OCI-LY1 (cell line): Measurements from ENCODE around the gene CAB39.

Experiments
- H2AFZ ChIP-seq: fragments of 200-600 bp; sonication (generic), shearing (Covaris generic); 2 replicates; pipeline ENCODE4 v1.6.0; 2014; ENCODE audit warnings: antibody characterized with exemption, mild to moderate bottlenecking, low read length
- H3F3A ChIP-seq: fragments of 200-600 bp; sonication (generic), shearing (Covaris generic); 2 replicates; pipeline ENCODE4 v1.6.0; 2014; ENCODE audit warnings: mild to moderate bottlenecking, antibody characterized with exemption, low read length, moderate library complexity; ENCODE audit not compliant: insufficient read depth
- H3K27ac ChIP-seq: fragments of 200-600 bp; sonication (generic); 2 replicates; pipeline ENCODE4 v1.5.1; 2014; ENCODE audit warnings: low read length, mixed run types, mild to moderate bottlenecking, low read depth; ENCODE audit not compliant: poor library complexity, severe bottlenecking
- H3K27me3 ChIP-seq: fragments of 200-600 bp; sonication (generic); 2 replicates; pipeline ENCODE4 v1.6.0; 2014; ENCODE audit warnings: antibody characterized with exemption, mild to moderate bottlenecking, low read length, moderate library complexity; ENCODE audit not compliant: insufficient read depth
- H3K36me3 ChIP-seq: fragments of 200-600 bp; sonication (generic); 2 replicates; pipeline ENCODE4 v1.6.1; 2014; ENCODE audit warnings: mild to moderate bottlenecking, antibody characterized with exemption, low read length, moderate library complexity, mixed read lengths; ENCODE audit not compliant: insufficient read depth
- H3K4me1 ChIP-seq: fragments of 200-600 bp; sonication (generic); 2 replicates; pipeline ENCODE4 v1.5.1; 2014; ENCODE audit warnings: mild to moderate bottlenecking, low read length, moderate library complexity; ENCODE audit not compliant: insufficient read depth, severe bottlenecking
- H3K4me2 ChIP-seq: fragments of 200-600 bp; sonication (generic), shearing (Covaris generic); 2 replicates; pipeline ENCODE4 v1.6.1; 2014; ENCODE audit warnings: low read length
- H3K4me3 ChIP-seq: fragments of 200-600 bp; sonication (generic); 2 replicates; pipeline ENCODE4 v1.5.1; 2014; ENCODE audit warnings: low read length, low read depth, mild to moderate bottlenecking, mixed read lengths; ENCODE audit not compliant: poor library complexity, severe bottlenecking
- H3K79me2 ChIP-seq: fragments of 200-600 bp; shearing (Covaris generic); 2 replicates; pipeline ENCODE4 v1.6.1; 2016; ENCODE audit warnings: mixed run types, low read length, mixed read lengths; ENCODE audit not compliant: insufficient read depth
- H3K9ac ChIP-seq: fragments of 200-600 bp; sonication (generic), shearing (Covaris generic); 2 replicates; pipeline ENCODE4 v1.6.1; 2014; ENCODE audit warnings: mild to moderate bottlenecking, low read length, mixed read lengths
- H3K9me2 ChIP-seq: fragments of 200-600 bp; sonication (generic), shearing (Covaris generic); 2 replicates; pipeline ENCODE4 v1.6.1; 2014; ENCODE audit warnings: low read depth, mild to moderate bottlenecking, low read length, mixed read lengths
- H3K9me3 ChIP-seq: fragments of 200-600 bp; shearing (Covaris generic); 2 replicates; pipeline ENCODE4 v1.6.1; 2014; ENCODE audit warnings: low read length, mixed read lengths
- H4K20me1 ChIP-seq: fragments of 200-600 bp; sonication (generic), shearing (Covaris generic); 2 replicates; pipeline ENCODE4 v1.6.0; 2016; ENCODE audit warnings: mild to moderate bottlenecking, low read length; ENCODE audit not compliant: insufficient read depth
- CTCF ChIP-seq: fragments of 200-600 bp; sonication (generic), shearing (Covaris generic); IDR thresholded peaks from 2 replicates; pipeline ENCODE4 v1.5.1; 2017; ENCODE audit warnings: mild to moderate bottlenecking, antibody characterized with exemption, low read length, moderate library complexity, mixed read lengths
- EZH2 ChIP-seq: fragments of 200-600 bp; sonication (generic), shearing (Covaris generic); IDR thresholded peaks from 2 replicates; pipeline ENCODE4 v1.8.0; 2017; ENCODE audit warnings: borderline replicate concordance, mixed run types, mild to moderate bottlenecking, antibody characterized with exemption, low read length, moderate library complexity, mixed read lengths

The CAB39 gene

GRCh38 chr2:230821261-230821990, 108.8 kb downstream of the CAB39 start:
- Histone ChIP-seq H3K27ac (no peak overlapping the region), H2AFZ (no peak overlapping the region), H3K36me3 (peaks cover 38% of the 10 kb centered on the region), H4K20me1 (no peaks in the 10 kb centered on the region), H3K4me3 (no peak overlapping the region), H3K9ac (no peak overlapping the region), H3K79me2 (no peaks in the 10 kb centered on the region), H3K4me1 (no peaks in the 10 kb centered on the region), H3K4me2 (no peak overlapping the region), H3K27me3 (peaks cover 3% of the 10 kb centered on the region; the same call in 1 of the 2 replicates), H3K9me3 (peaks cover 4% of the 10 kb centered on the region; the same call in 1 of the 2 replicates), H3K9me2 (no peaks in the 10 kb centered on the region), H3F3A (no peaks in the 10 kb centered on the region)
- no peak for TF ChIP-seq CTCF
- TF ChIP-seq EZH2, result no peak

GRCh38 chr2:230821991-230822520, 109.4 kb downstream of the CAB39 start:
- no peaks in the 10 kb centered on the region for H3K4me1 ChIP-seq
- H3K4me2 ChIP-seq, result no peak overlapping the region
- peaks cover 4% of the 10 kb centered on the region; the same call in 1 of the 2 replicates for H3K9me3 ChIP-seq
- no peaks in the 10 kb centered on the region for H3K9me2 ChIP-seq
- H3K27me3 ChIP-seq, result peaks cover 3% of the 10 kb centered on the region; the same call in 1 of the 2 replicates
- no peaks in the 10 kb centered on the region for H3F3A ChIP-seq
- no peak overlapping the region for H3K27ac ChIP-seq
- peaks cover 32% of the 10 kb centered on the region for H3K36me3 ChIP-seq
- H3K79me2 ChIP-seq, result no peaks in the 10 kb centered on the region
- H4K20me1 ChIP-seq, result no peaks in the 10 kb centered on the region
- no peak overlapping the region for H2AFZ ChIP-seq
- H3K9ac ChIP-seq, result no peak overlapping the region
- H3K4me3 ChIP-seq, result no peak overlapping the region
- TF ChIP-seq EZH2, result no peak
- TF ChIP-seq CTCF, result no peak

GRCh38 chr2:230823264-230823964, 110.8 kb downstream of the CAB39 start:
- Histone ChIP-seq H3K27me3 (peaks cover 3% of the 10 kb centered on the region; the same call in 1 of the 2 replicates), H3K4me3 (no peak overlapping the region), H3K79me2 (no peaks in the 10 kb centered on the region), H3K4me1 (no peaks in the 10 kb centered on the region), H3K9me2 (no peaks in the 10 kb centered on the region), H3F3A (no peaks in the 10 kb centered on the region), H3K9ac (no peak overlapping the region), H3K9me3 (peaks cover 4% of the 10 kb centered on the region; the same call in 1 of the 2 replicates), H3K4me2 (no peak overlapping the region), H3K27ac (no peak overlapping the region), H3K36me3 (peaks cover 19% of the 10 kb centered on the region), H2AFZ (no peak overlapping the region), H4K20me1 (no peaks in the 10 kb centered on the region)
- no peak for TF ChIP-seq CTCF
- no peak for TF ChIP-seq EZH2
